Skin epidermis (tissue), 12 donors: ENCODE data around the gene COPG2.
"Not testable (repeated sequence)": the region's sequence is repeated elsewhere in the genome, so short reads cannot be mapped to it uniquely, and the experiment has no call there.

ENCODE experiments used
- H3K27ac ChIP-seq, 21 experiments: fragments of 200-600 bp; sonication (generic) in 11 of 21; one replicate each; pipeline ENCODE4 v1.5.0; 2020; ENCODE audit warnings: mild to moderate bottlenecking in 3 of 21, inconsistent platforms in 2 of 21, moderate library complexity in 2 of 21
- H3K4me3 ChIP-seq, 7 experiments: fragments of 200-600 bp; sonication (generic) in 2 of 7; one replicate each; pipeline ENCODE4 v1.5.0; 2020; ENCODE audit warnings: inconsistent platforms in 2 of 7, mild to moderate bottlenecking in 2 of 7, moderate library complexity in 1 of 7

The COPG2 gene, protein sequence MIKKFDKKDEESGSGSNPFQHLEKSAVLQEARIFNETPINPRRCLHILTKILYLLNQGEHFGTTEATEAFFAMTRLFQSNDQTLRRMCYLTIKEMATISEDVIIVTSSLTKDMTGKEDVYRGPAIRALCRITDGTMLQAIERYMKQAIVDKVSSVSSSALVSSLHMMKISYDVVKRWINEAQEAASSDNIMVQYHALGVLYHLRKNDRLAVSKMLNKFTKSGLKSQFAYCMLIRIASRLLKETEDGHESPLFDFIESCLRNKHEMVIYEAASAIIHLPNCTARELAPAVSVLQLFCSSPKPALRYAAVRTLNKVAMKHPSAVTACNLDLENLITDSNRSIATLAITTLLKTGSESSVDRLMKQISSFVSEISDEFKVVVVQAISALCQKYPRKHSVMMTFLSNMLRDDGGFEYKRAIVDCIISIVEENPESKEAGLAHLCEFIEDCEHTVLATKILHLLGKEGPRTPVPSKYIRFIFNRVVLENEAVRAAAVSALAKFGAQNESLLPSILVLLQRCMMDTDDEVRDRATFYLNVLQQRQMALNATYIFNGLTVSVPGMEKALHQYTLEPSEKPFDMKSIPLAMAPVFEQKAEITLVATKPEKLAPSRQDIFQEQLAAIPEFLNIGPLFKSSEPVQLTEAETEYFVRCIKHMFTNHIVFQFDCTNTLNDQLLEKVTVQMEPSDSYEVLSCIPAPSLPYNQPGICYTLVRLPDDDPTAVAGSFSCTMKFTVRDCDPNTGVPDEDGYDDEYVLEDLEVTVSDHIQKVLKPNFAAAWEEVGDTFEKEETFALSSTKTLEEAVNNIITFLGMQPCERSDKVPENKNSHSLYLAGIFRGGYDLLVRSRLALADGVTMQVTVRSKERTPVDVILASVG

DNA sequence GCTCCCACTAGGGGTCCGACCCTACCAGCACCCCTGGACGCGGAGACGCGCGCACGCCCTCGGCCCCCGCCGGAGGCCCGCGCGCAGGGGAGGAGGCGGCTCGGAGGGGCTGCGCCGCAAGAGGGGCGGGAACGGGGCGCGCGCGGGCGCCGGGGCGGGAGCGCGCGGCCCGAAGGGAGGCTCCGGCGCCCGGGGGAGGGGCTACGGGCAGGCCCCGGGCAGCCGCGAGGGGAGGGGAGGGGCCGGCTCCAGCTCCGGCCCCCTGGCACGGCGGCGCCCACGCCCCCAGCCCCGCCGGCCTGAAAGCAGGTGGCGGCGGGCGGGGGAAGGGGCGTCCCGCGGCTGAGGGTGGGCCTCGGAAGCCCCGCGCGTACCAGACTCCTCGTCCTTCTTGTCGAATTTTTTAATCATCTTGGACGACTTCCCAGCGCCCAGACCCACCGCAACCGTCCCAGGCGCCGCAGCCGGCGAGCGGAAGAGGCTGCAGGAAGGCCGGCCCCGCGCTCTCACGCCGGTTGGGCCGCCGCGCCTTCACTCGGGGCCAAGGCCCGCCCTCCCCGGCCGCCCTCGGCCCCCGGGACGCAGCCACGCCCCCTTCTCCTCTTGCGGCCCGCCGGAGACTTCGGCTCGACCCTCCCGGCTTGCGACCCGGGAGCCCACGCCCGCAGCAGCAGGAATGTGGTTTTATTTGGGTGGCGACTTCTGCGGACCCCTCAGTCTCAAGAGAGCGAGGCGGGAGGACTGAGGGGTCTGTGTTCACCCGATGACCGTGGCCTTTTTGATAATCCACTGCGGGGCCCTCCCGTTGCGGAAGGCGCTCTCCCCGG, at the start of gene COPG2:
TSS of gene COPG2 (minus strand) at position 491 of the 827 bp plus-strand sequence. CDS start at position 411, 80 bp downstream.
- Histone ChIP-seq H3K27ac (peak within 1 kb of the TSS; percentile 8 to 91 (median 83)), H3K4me3 (peak within 1 kb of the TSS; percentile 45 to 84 (median 76))

DNA sequence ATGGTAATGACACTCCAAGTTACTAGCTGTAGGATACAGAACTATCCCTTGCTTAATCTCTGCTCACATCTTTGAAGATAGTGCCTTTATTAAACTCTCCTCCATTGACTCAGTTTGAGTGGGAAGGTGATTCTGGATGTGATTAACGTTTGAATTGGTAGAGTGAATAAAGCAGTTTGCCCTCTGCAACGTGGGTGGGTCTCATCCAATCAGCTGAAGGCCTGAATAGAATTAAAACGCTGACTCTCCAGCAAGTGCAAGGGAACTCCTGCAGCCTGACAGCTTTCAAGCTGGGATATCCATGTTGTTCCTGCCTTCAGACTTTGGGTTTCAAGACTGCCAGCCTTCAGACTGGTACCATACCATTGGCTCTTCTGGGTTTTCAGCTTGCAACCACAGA, 43.9 kb upstream of the COPG2 start:
- H3K4me3 ChIP-seq: no peak overlapping the region
- no peak overlapping the region for H3K27ac ChIP-seq

DNA sequence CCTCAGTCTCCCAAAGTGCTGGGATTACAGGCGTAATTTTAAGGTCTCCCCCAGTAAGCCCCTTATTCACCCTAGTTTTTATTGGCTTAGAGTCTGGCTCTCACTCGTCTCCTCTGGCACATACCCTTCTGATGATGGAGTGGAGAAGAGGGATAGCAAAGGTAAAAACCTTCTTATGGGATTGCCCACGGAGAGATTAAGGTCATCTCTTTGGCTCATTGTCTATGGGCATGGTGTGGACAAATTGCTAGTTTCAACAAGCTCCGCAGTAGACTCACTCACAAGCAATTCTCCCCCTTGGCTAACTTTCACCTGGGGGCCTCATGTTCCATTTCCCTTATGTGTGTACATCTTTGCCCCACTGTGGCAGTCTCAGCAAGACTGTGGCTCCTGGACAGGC, 40.2 kb upstream of the COPG2 start:
- Histone ChIP-seq H3K27ac (no peak overlapping the region), H3K4me3 (no peak overlapping the region)

DNA sequence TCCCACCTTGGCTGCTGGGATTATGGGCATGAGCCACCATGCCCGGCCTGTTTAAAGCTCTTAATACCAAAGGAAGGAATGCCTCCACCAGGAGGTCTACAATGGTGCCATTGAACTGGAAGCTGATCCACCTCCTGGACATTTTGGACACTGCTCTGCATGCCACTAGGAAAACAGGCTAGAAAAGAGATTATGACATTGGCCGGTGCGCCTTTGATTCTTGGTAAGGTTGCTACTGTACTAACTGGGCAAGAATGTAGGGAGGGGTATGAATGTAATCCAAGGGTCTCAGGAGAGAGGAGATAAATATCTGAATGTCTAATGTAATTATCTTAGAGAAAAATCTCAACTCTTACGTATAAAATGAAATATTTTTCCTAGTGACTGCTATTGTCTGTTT, 39.5 kb upstream of the COPG2 start:
- Histone ChIP-seq H3K4me3 (no peak overlapping the region), H3K27ac (no peak overlapping the region)

DNA sequence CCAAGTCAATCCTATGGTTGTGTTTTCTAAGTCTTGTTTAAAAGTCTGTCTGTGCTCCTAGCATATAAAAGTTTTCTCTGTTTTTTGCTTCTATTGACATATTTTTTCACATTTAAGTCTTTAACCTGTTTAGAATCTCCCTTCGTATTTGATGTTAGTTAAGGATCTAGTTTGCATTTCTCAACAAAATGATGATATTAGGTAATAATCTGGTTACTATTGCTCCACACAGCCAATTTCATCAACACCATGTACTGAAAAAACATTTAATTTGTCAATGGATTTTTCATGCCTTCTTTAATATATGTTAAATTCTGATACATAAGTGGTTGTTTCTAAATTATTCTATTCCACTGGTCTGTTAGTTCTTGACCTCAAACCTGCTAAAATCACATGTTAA, 35.3 kb upstream of the COPG2 start:
- H3K27ac ChIP-seq: no peak overlapping the region
- no peak overlapping the region for H3K4me3 ChIP-seq

DNA sequence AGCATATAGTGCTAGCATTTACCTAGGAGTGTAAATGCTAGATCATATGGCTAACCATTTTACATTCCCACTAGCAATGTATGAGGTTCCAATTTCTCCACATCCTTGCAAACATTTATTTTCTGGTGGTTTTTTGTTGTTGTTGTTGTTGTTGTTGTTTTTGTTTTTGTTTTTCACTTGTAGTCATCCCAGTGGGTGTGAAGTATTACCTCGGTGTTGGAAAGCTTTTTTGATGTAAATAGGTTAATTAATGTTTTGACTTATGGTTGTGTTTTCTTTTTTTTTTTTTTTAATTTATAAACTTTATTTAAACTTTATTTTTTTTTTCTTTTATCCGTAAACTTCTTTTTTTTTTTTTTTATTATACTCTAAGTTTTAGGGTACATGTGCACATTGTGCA, 33.1 kb upstream of the COPG2 start:
- no peak overlapping the region for H3K27ac ChIP-seq
- no peak overlapping the region for H3K4me3 ChIP-seq

DNA sequence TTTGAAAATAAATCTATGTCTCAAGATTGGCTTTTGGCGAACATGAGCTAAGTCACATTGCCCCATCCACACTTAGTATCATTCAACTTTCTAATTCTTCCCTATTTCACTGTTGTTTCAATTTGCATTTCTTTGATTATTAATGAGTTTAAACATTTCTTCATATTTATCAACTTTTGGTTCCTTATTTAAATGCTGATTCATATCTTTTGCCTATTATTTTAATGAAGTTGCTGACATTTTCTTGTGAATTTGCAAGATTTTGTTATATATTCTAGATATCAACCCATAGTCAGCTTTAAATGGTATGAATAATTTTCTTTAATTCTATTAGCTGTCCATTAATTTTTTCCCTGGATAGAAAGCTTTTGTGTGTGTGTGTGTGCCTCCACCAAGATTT, 32.2 kb upstream of the COPG2 start:
- Histone ChIP-seq H3K4me3 (no peak overlapping the region), H3K27ac (no peak overlapping the region)

DNA sequence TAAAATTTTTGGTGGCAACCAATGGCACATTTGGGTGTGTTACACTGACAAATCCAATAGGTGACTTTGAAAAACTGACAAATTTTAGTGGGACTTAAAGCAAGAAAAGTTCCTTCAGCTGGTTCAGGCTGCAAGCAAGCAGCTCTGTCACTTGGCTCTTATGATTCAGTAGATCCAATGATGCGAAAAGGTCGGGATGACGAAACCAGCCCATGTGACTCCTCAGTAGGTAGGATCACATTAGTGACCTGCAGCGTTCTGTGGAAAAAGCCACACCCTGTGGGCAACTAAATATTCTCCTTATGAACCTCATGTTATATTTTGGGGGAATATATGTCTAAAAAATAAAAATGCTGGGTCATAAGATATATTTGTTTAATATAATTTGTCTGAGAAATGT, 31.1 kb upstream of the COPG2 start:
- Histone ChIP-seq H3K4me3 (no peak overlapping the region), H3K27ac (no peak overlapping the region)

DNA sequence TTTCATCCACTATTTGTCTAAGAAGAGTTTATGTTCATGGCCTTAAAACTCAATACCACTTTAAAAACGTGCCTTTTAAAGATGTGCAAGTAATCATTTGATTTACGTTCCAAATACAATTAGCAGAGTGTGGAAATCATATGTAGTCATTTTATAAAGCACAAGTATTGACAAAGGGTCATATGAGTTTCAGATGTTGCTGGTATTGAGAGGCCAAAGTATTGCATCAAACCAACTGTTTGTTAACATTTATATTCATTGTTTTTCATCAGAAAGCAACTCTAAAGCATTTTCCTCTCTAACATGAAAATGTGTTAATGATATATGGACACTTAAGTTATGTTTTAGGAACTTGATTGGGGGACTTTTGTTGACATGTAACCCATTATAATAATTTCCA, 29.3 kb upstream of the COPG2 start:
- Histone ChIP-seq H3K27ac (no peak overlapping the region), H3K4me3 (no peak overlapping the region)

DNA sequence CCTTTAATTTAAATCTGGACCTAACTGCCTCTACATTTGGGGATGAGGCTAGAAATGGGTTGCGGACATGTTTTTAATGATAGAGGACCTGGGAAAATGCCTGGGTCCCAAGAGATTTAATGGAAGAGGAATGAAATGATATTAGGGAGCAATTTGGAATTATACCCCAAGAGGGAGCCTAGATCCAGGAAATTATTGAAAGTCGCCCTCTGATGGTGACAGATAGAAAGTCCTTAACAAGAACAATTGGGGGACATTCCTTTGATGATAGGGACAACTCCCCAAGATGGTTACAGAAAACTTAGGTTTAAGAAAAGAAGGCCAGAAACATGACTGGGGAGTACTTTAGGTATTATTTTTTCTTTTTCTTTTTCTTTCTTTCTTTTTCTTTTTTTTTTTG, 27.3 kb upstream of the COPG2 start:
- H3K4me3 ChIP-seq: no peak overlapping the region
- H3K27ac ChIP-seq: no peak overlapping the region

DNA sequence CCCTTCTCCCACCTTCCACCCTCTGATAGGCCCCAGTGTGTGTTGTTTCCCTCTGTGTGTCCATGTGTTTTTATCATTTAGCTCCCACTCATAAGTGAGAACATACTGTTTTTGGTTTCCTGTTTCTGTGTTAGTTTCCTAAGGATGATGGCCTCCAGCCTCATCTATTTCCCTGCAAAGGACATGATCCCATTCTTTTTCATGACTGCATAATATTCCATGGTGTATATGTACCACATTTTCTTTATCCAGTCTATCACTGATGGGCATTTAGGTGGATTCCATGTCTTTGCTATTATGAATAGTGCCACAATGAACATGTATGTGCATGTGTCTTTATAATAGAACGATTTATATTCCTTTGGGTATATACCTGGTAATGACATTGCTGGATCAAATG, 23.8 kb upstream of the COPG2 start:
- not testable (repeated sequence) for H3K27ac ChIP-seq, H3K4me3 ChIP-seq

DNA sequence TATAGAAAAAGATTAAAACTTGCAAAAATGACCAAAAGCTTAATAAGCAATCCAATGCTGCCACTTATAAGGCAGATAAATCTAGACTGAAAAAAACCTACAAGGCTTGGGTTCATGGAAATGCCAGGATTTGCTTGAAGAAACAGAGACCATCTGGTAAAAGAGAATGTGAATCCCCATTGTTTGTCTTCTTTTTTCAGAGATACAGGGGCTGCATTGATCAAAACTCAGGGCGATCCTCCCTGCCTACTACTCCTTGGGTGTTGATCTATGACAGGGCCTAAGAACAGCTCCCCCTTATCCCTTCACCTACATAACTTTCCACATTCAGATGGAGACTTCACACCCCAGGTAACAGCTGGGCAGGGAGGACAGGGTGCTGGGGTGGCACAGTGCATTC, 21.1 kb upstream of the COPG2 start:
- Histone ChIP-seq H3K27ac (no peak overlapping the region), H3K4me3 (no peak overlapping the region)

DNA sequence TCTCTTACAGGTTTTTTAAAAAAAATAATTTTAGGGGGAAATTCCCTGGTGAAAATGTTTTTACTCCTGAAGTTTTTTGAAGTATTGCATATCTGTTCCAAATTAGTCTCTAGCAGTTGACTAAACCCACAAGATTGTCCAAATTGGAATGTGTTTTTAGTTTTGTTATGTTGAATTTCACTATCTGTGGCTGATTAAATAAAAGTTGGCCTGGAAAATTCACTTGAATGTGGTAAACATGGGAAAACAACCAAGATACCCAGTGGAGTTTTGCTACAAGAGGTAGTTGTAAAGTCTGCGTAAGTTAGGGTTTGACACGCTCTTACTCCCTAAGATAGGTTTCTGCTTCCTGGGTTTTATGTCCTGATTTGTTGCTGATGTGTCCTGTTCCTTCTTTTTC, 14.5 kb upstream of the COPG2 start:
- H3K27ac ChIP-seq: peak overlapping the region in 2 of 21 experiments; percentile 43 to 70
- H3K4me3 ChIP-seq: no peak overlapping the region

DNA sequence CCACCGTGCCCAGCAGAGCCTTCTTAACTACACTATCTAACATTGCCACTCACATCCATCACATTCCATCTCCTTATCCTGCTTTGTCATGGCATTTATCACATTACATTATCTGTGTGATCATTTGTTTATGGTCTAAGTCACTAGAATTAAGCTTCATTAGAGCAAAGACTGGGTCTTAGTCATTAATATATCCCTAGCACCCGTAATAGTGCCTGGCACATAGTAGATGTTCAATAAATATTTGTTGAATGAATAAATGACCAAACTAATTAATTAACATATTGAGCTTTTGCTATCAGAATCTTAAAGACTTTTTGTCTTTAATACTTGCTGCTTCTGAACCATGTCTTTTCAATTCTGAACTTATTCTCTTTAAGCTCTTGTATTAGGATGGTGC, 5.9 kb upstream of the COPG2 start:
- no peak overlapping the region for H3K4me3 ChIP-seq
- H3K27ac ChIP-seq: no peak overlapping the region

DNA sequence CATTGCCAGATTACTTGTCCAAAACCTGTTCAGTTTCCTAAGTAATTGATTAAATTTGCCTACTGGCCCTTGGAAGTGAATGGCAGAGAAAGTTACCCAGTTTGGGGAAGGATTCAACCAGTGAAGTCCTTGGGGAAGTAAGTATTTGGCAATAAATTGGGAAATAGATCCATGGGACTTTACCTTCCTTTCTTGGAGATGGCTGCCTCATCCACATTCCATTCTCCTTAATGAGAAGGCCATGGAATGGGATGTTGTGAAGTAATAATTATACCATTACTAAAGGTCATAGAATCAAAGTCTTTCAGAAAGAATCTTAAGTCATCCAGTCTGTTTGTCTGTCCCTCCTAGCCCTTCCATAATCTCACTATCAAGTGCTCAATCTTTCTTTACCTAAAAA, 4.5 kb upstream of the COPG2 start:
- H3K27ac ChIP-seq: no peak overlapping the region
- no peak overlapping the region for H3K4me3 ChIP-seq

DNA sequence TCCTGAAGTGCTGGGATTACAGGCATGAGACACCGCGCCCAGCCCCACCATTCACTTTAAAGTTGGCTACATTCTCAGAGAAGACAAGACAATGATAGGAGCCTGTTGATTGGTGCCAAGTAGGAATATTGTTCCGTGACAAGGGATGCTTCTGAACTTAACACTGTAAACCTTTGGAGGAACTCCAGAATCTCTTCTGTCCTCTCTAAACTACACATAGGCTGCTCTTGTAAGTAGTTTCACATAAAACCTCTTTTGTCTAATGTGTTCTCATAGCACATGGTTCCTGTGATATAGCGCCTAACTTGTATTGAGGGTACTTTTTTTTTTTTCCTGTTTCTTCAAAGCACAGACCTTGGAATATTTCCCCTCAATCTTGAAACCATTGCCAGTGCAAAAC, 3.6 kb upstream of the COPG2 start:
- Histone ChIP-seq H3K4me3 (no peak overlapping the region), H3K27ac (no peak overlapping the region)

DNA sequence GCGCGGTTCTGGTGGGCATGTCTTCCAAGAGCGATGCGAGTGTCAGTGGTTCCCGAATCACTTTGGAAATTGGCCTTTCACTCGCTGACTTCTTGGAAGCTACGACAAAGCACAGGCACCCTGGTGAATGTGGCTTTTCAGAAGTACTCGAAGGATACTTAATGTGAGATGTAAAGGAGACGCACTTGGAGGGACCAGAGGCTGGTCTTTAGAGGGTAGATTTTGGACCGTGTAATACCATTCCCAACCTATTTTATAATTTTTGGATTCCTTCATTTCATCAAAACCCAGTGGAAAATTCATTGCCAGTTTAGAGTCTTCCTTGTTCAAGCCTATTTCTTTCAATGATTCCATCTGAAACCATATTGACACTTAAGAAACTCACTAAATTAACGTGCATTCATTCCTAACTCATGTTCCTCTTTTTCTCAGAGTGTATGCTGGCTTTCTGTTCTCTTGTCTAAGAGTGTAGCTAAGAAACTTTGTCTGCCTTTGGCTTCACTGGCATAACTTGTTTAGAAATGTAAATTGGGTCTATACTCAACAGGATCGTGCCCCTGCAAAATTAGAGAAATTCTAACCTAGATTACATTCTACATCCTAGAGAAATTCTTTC, 645 bp upstream of the COPG2 start:
- Histone ChIP-seq H3K27ac (peak overlapping the region; percentile 8 to 91 (median 83)), H3K4me3 (peak overlapping the region; percentile 45 to 84 (median 76))

DNA sequence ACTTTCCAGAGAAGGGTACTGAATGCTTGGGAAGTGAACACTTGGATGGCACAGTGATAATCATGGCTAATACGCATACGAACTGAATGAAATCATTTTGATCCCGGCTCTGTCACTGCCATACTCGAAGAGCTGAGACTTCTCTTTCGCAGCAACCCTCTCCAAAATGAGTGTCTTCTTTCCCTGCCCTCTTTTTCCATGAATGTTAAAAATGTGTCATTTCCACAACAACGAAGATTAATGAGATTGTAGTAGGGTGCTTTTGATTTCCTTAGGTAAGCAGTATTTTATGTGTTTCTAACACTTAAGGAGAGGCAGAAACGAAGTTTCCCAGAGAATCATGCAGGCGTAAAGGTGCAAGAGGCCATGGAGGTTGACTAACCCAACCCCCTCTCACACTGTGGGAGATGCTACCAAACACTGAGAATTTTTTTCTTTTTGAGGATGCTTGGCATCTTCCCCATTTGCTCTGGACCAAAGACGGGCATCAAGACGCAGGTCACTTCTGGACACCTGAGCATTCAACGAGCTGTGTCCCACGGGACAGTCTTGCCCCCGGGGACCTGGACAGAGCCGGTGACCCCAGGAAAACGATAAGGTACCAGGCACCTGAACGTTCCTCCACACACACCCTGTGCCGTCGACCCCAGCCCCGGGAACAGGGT, 823 bp downstream of the COPG2 start:
- peak overlapping the region; percentile 45 to 84 (median 76) for H3K4me3 ChIP-seq
- H3K27ac ChIP-seq: peak overlapping the region in 17 of 21 experiments; percentile 53 to 91 (median 83)

DNA sequence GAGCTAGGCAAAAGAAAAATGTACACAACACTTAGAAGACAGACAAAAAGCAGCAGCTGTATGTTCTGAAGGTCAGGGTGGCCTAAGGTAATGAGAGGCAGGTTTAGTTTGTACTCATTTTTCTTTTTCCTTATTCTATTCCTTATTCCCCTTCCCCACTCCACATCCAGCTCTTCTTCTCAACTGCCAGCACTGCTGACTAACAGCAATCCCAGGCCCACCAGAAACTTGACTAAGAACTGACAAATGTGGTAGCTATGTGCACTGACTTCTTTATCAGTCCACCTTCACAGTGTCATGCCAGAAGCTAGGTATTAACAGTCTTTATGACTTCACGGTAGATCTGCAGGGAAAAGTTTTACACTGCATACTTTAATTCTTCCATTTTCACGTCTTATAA, 6.1 kb downstream of the COPG2 start:
- Histone ChIP-seq H3K4me3 (no peak overlapping the region), H3K27ac (no peak overlapping the region)
